Stimulated activated CD4-positive, alpha-beta T cell treated with anti-CD3 and anti-CD28 coated beads, Interleukin-4, amount 100 ng/mL, for 24 hours (primary cell): ENCODE measurements around the gene FUT7.
A peak's percentile ranks its signal among the peaks of the same experiment; 100 is the strongest.
"Not testable (repeated sequence)": the region's sequence is repeated elsewhere in the genome, so short reads cannot be mapped to it uniquely, and the experiment has no call there.

Experiments used
- DNase-seq: peaks from one replicate; pipeline ENCODE4 v3.0.0-alpha.2; 2020

FUT7 gene

GRCh38 chr9:137016436-137016835, 15.5 kb downstream of the FUT7 start:
- DNase-seq: no peak

GRCh38 chr9:137015976-137016375, 15.9 kb downstream of the FUT7 start:
- no peak for DNase-seq

DNA sequence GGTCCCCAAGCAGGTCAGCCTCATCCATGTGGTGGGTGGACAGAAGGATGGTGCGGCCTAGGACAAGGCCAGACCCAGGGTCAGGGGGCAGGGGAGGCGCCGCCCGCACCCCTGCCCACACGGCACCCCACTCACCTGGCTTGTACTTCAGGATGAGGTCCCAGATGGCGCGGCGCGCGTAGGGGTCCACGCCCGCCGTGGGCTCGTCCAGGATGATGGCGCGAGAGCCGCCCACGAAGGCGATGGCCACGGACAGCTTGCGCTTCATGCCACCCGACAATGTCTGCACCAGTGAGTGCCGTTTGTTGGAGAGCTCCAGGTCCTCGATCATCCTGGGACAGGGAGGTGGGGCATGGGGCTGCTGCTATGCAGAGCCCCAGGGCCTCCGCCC, 16.4 kb downstream of the FUT7 start:
- no peak for DNase-seq

DNA sequence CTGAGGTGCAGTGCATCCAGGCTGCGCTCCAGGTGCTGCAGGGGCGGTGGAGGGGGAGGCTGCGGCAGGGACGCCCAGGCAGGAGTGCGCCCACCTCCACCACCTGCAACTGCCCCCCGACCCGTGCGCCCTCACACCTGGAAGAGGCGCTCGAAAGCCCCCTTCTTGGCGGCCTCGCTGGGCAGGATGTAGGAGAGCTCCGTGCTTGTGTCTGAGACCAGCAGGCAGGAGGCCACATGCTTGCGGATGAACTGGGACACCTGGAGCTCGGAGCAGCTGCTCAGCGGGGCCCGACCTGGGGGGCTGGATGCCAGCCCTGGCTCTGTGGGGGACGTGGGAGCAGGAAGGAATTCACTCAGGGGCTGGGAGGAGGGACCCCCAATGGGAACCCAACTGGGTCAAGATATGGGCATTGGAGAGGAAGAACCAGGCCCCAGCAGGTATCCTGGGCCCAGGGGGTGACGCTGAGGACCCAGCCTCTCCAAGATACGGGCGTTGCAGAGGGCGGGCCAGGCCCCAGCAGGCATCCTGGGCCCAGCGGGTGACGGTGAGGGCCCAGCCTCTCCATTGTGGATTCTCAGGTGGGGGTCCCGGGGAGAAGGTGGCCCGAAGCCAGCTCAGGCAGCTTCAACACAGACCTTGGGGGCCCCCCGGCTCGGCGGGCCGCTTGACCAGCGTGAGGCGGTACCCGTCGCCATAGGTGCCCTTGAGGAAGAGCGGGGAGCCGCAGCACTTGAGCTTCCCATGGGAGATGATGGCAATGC, 16.9 kb downstream of the FUT7 start:
- DNase-seq: no peak

GRCh38 chr9:137014166-137014565, 17.7 kb downstream of the FUT7 start:
- no peak for DNase-seq

GRCh38 chr9:137013571-137013940, 18.3 kb downstream of the FUT7 start:
- no peak for DNase-seq

GRCh38 chr9:137012694-137013570, 19.0 kb downstream of the FUT7 start:
- DNase-seq: no peak

DNA sequence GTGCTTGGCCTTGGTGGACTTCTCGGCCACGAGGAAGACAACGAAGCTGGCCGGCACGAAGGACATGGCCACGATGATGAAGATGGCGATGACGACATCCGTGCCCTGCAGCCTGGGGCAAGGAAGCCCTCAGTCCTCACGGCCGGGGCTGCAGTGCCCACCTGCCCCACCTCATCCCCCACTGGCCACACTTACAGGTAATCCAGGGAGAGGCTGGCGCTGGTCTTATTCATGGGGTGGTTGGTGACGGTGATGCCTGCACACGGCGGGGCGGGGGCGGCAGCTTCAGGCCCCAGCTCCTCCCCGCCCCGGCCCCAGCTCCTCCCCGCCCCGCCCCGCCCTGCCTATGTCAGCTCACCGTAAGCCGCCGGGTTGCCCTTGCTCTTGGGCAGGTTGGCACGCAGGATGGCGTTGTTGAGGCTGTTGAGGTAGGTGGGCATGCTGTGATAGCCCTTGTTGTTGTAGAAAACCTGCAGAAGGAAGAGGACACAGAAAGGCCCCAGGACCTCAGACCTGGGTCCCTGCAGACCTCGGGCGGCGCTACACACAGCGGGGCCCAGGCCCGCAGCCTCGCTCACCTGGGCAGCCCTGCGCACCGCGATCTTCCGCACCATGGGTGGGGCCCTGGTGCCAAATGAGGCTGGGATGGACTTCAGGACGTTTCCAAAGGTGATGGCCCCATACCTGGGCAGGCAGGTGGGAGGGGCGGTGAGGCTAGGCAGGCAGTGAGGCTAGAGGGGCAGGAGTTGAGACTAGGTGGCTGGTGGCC, 19.8 kb downstream of the FUT7 start:
- DNase-seq: no peak

GRCh38 chr9:137011156-137011555, 20.7 kb downstream of the FUT7 start:
- DNase-seq: no peak

- no peak for DNase-seq
Observed at GRCh38 chr9:137009938-137010732, 21.8 kb downstream of the FUT7 start.

GRCh38 chr9:137009217-137009616, 22.7 kb downstream of the FUT7 start:
- DNase-seq: no peak

DNA sequence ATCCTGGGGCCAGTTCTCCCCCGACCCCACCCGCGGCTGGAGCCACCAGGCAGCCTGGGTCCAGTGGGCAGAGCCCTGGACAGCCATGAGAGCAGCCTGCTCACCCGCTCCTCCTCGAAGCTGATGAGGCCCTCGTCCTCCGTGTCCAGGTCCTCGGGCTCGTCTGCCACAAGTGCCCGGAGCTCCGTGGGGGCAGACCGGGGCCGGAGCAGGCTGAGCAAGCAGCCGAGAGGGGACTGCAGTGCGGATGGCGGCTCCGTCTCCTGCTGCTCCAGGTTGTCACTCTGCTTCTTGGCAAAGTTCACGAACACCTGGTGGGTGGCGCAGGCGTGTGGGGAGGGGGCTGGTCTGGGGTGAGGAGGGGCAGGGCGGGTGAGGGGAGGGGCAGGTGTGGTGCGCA, 23.6 kb downstream of the FUT7 start:
- DNase-seq: no peak

- DNase-seq: no peak
Observed at GRCh38 chr9:137007816-137008270, 24.0 kb downstream of the FUT7 start.

GRCh38 chr9:137007108-137007815, 24.6 kb downstream of the FUT7 start:
- no peak for DNase-seq

DNA sequence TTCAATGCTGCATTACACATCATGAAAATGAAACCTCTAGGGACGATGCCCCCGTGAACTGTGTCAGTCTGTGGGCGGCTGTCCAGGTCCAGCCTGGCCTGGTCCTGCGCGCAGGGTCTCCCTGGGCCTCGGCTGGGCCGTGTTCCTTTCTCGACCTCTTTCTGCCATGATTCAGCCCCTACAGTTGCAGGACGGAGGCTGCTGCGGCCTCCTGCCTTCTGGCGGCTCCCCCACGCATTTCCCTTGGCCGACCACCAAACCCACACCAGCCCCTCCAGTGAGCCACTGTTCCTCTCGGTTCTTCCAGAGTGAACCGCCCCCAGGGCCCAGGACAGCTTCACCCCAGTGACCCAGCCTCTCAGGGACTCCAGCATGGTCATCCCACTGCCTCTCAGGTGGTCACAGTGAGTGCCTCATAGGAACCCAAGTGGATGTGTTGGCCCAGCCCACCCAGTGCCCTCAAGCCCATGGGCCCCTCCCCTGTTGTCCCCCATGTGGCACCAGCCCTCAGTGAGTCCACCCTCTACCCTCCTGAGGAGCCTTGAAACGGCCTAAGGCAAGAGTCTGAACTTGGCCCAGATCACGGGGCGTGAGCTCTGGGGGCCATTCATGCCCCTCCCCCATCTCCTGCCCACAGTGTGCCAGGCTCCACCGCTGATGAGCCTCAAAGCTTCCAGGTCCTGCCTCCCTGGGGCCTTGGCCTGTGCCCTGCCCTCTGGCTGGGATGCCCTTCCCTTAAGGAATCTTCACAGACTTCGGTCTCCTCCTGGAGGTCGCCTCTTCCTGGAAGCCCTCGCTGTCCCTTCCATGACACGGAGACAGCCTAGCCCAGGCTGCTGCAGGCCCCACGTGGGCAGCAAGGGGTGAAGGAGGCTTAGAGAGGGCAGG, 25.5 kb downstream of the FUT7 start:
- no peak for DNase-seq

DNA sequence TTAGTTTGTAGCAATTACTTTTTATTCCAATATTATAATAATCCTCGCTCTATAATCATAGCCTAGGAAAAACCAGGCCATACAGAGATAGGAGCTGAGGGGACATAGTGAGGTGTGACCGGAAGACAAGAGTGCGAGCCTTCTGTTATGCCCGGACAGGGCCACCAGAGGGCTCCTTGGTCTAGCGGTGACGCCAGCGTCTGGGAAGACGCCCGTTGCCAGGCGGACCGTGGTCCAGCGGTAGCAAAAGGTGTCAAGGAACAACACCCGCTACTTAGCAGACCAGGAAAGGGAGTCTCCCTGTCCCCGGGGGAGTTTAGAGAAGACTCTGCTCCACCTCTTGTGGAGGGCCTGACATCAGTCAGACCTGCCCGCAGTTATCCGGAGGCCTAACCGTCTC, 27.6 kb downstream of the FUT7 start:
- DNase-seq: not testable (repeated sequence)

DNA sequence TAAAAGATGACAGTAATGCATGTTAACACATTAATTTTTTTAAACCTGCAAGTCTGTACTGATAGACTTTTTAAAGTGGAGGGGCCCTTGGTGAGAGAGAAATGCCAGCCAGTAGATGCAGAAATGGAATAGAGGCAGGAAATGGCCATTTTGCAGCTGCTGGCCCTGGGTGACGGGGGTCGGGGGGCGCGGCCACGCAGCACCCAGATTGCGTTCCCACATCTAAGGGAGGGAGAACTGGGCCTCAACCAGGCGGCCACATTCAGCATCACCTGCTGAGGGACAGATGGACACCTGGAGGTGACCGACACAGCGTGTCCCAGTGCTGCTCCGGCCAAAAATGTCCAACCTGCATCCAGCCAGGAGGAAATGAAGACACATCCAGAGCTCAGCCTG, 29.2 kb downstream of the FUT7 start:
- no peak for DNase-seq

GRCh38 chr9:137001857-137002645, 29.8 kb downstream of the FUT7 start:
- no peak for DNase-seq

GRCh38 chr9:137000177-137000930, 31.5 kb downstream of the FUT7 start:
- DNase-seq: peak; percentile 33
